Endothelial cell of umbilical vein (primary cell): ENCODE results near the gene MAF. TPM values are rescaled to one million over a fixed set of nuclear protein-coding genes. Genes with fewer than 3 reads are reported as not detected.

Source experiments
- BruUV-seq: library from RNA; stranded (reverse); fragments of 400-500 nt; replicated peaks from 2 replicates; lab custom pipeline; 2021; lab: Mats Ljungman, UMichigan
- CTCF ChIA-PET: fragments of 300-600, 350-600 bp; sonication (Branson Sonifier 250); formaldehyde crosslinking; loops from one replicate; lab custom pipeline; 2021; ENCODE audit warnings: antibody characterized with exemption, inconsistent platforms; lab: Charles Lee
- POLR2A ChIA-PET: fragments of 300-600, 350-600 bp; sonication (Branson Sonifier 250); formaldehyde crosslinking; loops from one replicate; lab custom pipeline; 2021; ENCODE audit warnings: antibody characterized with exemption, inconsistent platforms; lab: Charles Lee
- DNase-seq: peaks from one replicate; pipeline ENCODE4 v3.0.0-alpha.2; 2011; ENCODE audit warnings: low read depth, low spot score
- FAIRE-seq: peaks from 2 replicates; lab custom pipeline; 2011; peaks lifted over from hg19 to GRCh38; lab: Jason Lieb, UNC
- H2AFZ ChIP-seq: 2 replicates; pipeline ENCODE4 v1.6.0; 2012; ENCODE audit warnings: low read depth, low read length, control low read depth, inconsistent platforms
- H3K27ac ChIP-seq: 2 replicates; pipeline ENCODE4 v1.5.1; 2011; ENCODE audit warnings: low read depth, mild to moderate bottlenecking, control low read depth, low read length, moderate library complexity; ENCODE audit not compliant: insufficient read depth
- H3K27me3 ChIP-seq, 2 experiments: 2 replicates each; pipeline versions ENCODE4 v1.6.0 to v1.6.1; 2011; ENCODE audit warnings: low read length in 2 of 2, mixed read lengths in 1 of 2; ENCODE audit not compliant: control insufficient read depth in 2 of 2, insufficient read depth in 2 of 2
- H3K36me3 ChIP-seq, 2 experiments: 2 replicates in 1 of 2; 3 replicates in 1 of 2; pipeline ENCODE4 v1.5.1; 2011; ENCODE audit warnings: low read length in 2 of 2, mild to moderate bottlenecking in 1 of 2, moderate library complexity in 1 of 2; ENCODE audit not compliant: control insufficient read depth in 2 of 2, insufficient read depth in 2 of 2; ENCODE audit errors: extremely low read depth in 1 of 2
- H3K4me1 ChIP-seq: 3 replicates; pipeline ENCODE4 v1.5.1; 2011; ENCODE audit warnings: mild to moderate bottlenecking, low read length; ENCODE audit not compliant: control insufficient read depth, insufficient read depth; ENCODE audit errors: extremely low read depth
- H3K4me2 ChIP-seq: 2 replicates; pipeline ENCODE4 v1.6.1; 2011; ENCODE audit warnings: low read length, control low read depth, mixed read lengths; ENCODE audit not compliant: insufficient read depth
- H3K4me3 ChIP-seq, 3 experiments: fragments of 200-600 bp in 1 of 3; sonication (generic), shearing (Covaris generic) in 1 of 3; replicated peaks in 1 of 3; 2 replicates each; pipeline ENCODE4 v1.5.1; 2011 to 2016; ENCODE audit warnings: control low read depth in 3 of 3, low read length in 3 of 3, mild to moderate bottlenecking in 2 of 3, inconsistent platforms in 1 of 3, low read depth in 1 of 3, moderate library complexity in 1 of 3; ENCODE audit not compliant: insufficient read depth in 1 of 3
- H3K79me2 ChIP-seq: 2 replicates; pipeline ENCODE4 v1.6.0; 2012; ENCODE audit warnings: low read length, inconsistent platforms; ENCODE audit not compliant: control insufficient read depth, insufficient read depth
- H3K9ac ChIP-seq: replicated peaks from 2 replicates; pipeline ENCODE3; 2011; ENCODE audit warnings: low read length, control low read depth; ENCODE audit not compliant: insufficient read depth; ENCODE audit errors: extremely low read depth
- H3K9me1 ChIP-seq: replicated peaks from 3 replicates; pipeline ENCODE4 v1.6.0; 2011; ENCODE audit warnings: mild to moderate bottlenecking, low read length; ENCODE audit not compliant: control insufficient read depth, insufficient read depth; ENCODE audit errors: extremely low read depth
- H3K9me3 ChIP-seq: replicated peaks from 2 replicates; pipeline ENCODE4 v1.5.1; 2012; ENCODE audit warnings: low read length, inconsistent platforms; ENCODE audit not compliant: control insufficient read depth, insufficient read depth
- H4K20me1 ChIP-seq: replicated peaks from 2 replicates; pipeline ENCODE3; 2011; ENCODE audit warnings: mild to moderate bottlenecking, low read length; ENCODE audit not compliant: control insufficient read depth, insufficient read depth; ENCODE audit errors: extremely low read depth
- CTCF ChIP-seq, 2 donors: IDR thresholded peaks; 1 replicate in 1 of 2; 2 replicates in 1 of 2; pipeline ENCODE4 v1.5.1; 2011; ENCODE audit warnings: low read length in 2 of 2, mild to moderate bottlenecking in 2 of 2, moderate library complexity in 2 of 2, control low read depth in 1 of 2, inconsistent platforms in 1 of 2, low read depth in 1 of 2; ENCODE audit not compliant: insufficient read depth in 1 of 2; ENCODE audit errors: extremely low read depth in 1 of 2
- EZH2 ChIP-seq: IDR thresholded peaks from 2 replicates; pipeline ENCODE4 v1.6.1; 2012; ENCODE audit warnings: borderline replicate concordance, low read depth, mild to moderate bottlenecking, moderate library complexity, low read length, inconsistent platforms; ENCODE audit not compliant: severe bottlenecking
- FOS ChIP-seq: IDR thresholded peaks from 2 replicates; pipeline ENCODE4 v1.6.1; 2011; ENCODE audit warnings: mild to moderate bottlenecking, low read length, moderate library complexity, borderline replicate concordance; ENCODE audit not compliant: insufficient read depth
- GATA2 ChIP-seq: IDR thresholded peaks from 2 replicates; pipeline ENCODE4 v1.7.0; 2011; ENCODE audit warnings: low read depth, mild to moderate bottlenecking, moderate library complexity, mixed read lengths, low read length; ENCODE audit not compliant: insufficient read length, insufficient read depth
- JUN ChIP-seq: IDR thresholded peaks from 2 replicates; pipeline ENCODE4 v1.6.1; 2011; ENCODE audit warnings: borderline replicate concordance, low read depth; ENCODE audit not compliant: insufficient read length, insufficient read depth
- MYC ChIP-seq: IDR thresholded peaks from one replicate; pipeline ENCODE4 v1.6.1; 2011; ENCODE audit warnings: mild to moderate bottlenecking, low read depth, low read length
- POLR2A ChIP-seq: IDR thresholded peaks from 2 replicates; pipeline ENCODE4 v1.6.1; 2012; ENCODE audit warnings: low read depth, mild to moderate bottlenecking, control low read depth, low read length
- POLR2AphosphoS5 ChIP-seq: IDR thresholded peaks from 2 replicates; pipeline ENCODE4 v1.6.1; 2012; ENCODE audit warnings: low read depth, mild to moderate bottlenecking, control low read depth, low read length, moderate library complexity; ENCODE audit not compliant: insufficient read depth
- dilution Hi-C: fragments of 300-500 bp; cut with MboI; formaldehyde crosslinking; loops from one replicate; pipeline ENCODE4 v1.15.0; 2019; ENCODE audit warnings: low sequenced_read_pairs; ENCODE audit not compliant: extremely low pct_ligation_motif_present
- intact Hi-C: fragments of 100-400 bp; cut with micrococcal nuclease; formaldehyde crosslinking; loops from one replicate; pipeline ENCODE4 v1.10.0; 2022
- polyA plus RNA-seq, 4 experiments: library from polyadenylated mRNA; depleted of rRNA in 3 of 4; stranded (reverse) in 3 of 4; unstranded in 1 of 4; fragments of >200 nt; gene quantifications; 2 replicates each; pipeline versions ENCODE4 v1.2.1 to v1.2.3, GENCODE V29; 2011 to 2012; ENCODE audit warnings: missing spikeins in 1 of 4
- total RNA-seq: library from RNA; stranded (reverse); gene quantifications from 2 replicates; pipeline ENCODE4 v1.2.3, GENCODE V29; 2021
- TF ChIP-seq, protein P1 (sequence below): IDR thresholded peaks from 2 replicates; pipeline ENCODE4 v1.6.1; 2011; ENCODE audit not compliant: insufficient read depth, insufficient read length

Gene MAF
- total and polyA plus RNA-seq, 2 donors (not counting 3 experiments of a cell fraction or from before 2014, with no cell fraction given): 0.04 to 0.33 TPM

DNA sequence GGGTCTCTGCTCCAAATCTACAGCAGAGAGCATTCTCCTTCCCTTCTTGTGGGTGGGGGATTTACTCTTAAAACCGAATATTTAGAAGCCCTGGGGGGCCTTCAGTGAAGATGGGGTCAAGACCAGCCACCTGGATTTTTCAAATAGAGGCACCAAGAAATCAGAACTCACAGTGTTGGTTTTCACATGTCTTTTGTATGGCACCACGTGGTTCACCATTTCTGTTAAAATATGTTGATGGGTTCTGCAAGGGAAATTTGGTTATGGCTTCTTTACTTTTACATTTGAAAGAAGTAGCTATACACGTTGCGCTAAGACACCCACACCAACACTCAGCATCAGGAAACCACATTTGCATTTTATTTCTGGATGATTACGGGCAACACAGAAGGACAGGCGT is 17.7 kb downstream of the MAF start:
- FAIRE-seq (no peak), DNase-seq (no peak)
- dilution Hi-C loops: no loop called here
- no peaks in the 10 kb centered on the region for H3K9me3 ChIP-seq
- BruUV-seq: no TSS peak
- no peak overlapping the region for H2AFZ ChIP-seq
- no peak overlapping the region for H3K4me3 ChIP-seq
- H3K9me1 ChIP-seq: no peaks in the 10 kb centered on the region
- no peaks in the 10 kb centered on the region for H3K4me1 ChIP-seq
- no peaks in the 10 kb centered on the region for H3K36me3 ChIP-seq
- TF ChIP-seq GATA2: no peak
- no peak for TF ChIP-seq JUN
- no peak for TF ChIP-seq EZH2
- TF ChIP-seq, protein P1, sequence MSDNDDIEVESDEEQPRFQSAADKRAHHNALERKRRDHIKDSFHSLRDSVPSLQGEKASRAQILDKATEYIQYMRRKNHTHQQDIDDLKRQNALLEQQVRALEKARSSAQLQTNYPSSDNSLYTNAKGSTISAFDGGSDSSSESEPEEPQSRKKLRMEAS: no peak
- TF ChIP-seq FOS: no peak
- TF ChIP-seq POLR2A: no peak
- TF ChIP-seq POLR2AphosphoS5: no peak
- TF ChIP-seq MYC: no peak
- no peak for TF ChIP-seq CTCF (IDR thresholded peaks at IDR 0.05; ENCODE audit: extremely low read depth in 1 of 2, insufficient read depth in 1 of 2, low read depth in 1 of 2, low read length in 2 of 2)
- ChIA-PET POLR2A (interaction anchor here (0.6 kb wide), 1 partner anchor 140 kb away, joined by 3 read pairs; no protein-coding TSS in a partner anchor), CTCF (no interaction called here)
- no peaks in the 10 kb centered on the region for H3K79me2 ChIP-seq
- intact Hi-C loops: no loop called here
- no peak overlapping the region for H3K27ac ChIP-seq
- H3K4me2 ChIP-seq: no peak overlapping the region
- H3K9ac ChIP-seq: no peak overlapping the region
- no peaks in the 10 kb centered on the region for H3K27me3 ChIP-seq
- H4K20me1 ChIP-seq: no peaks in the 10 kb centered on the region
